Mucosa of gallbladder (tissue), 1 donor: ENCODE data around the gene NEGR1. TPM values are rescaled to one million over a fixed set of nuclear protein-coding genes. Genes with fewer than 3 reads are reported as not detected.

Experiments
- DNase-seq: peaks from one replicate; pipeline ENCODE4 v3.0.0-alpha.2; 2020; ENCODE audit warnings: low spot score
- total RNA-seq: library from RNA; stranded (reverse); gene quantifications from one replicate; pipeline ENCODE4 v1.2.1, GENCODE V29; 2021
- donor health status: DM: no; HTN: no; CAD: no.

The NEGR1 gene
- total RNA-seq, 1 donor from 2014 or later, result 26.9 TPM

GRCh38 chr1:72023063-72023930, 259.0 kb downstream of the NEGR1 start:
- no peak for DNase-seq

- DNase-seq, result no peak
Observed at GRCh38 chr1:72018562-72018961, 263.8 kb downstream of the NEGR1 start.

DNA sequence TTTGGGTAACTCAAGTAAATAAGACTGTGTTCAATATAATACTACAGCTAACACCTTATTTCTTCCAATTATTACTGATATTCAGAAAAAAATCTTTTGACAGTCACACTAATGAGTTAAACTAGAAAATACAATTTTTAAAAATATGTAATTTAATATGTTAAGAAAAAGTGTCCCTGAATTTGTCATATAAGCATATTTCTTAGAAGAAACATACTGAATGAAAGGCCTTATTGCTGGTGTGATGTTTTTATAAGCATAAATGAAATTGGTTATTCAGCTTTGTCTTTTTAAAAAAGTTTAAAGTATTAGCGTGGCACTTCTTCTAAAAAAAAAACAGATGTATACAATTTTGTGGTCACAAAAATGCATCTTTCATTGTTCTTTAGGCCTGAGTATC, 267.3 kb downstream of the NEGR1 start:
- no peak for DNase-seq

DNA sequence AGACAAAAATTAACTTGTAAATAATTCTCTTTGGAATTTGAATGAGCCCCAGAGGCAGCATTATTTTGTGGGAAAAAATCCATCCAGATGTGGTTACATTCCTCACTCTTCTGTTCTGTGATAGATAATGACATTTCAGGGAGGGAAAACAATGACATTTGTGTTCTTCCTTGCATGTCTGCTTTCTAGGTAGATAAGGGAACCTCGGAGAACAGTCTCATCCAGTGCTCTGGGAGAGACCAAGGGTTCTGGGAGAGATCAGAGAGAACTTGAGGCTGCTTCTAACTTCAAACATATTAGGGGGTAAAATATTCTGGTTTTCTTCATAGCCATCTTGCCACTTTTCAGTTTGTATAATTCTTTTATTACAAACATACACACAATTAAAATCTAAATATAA, 269.2 kb downstream of the NEGR1 start:
- no peak for DNase-seq

GRCh38 chr1:72011721-72012120, 270.6 kb downstream of the NEGR1 start:
- no peak for DNase-seq

- DNase-seq, result no peak
Observed at GRCh38 chr1:72010094-72010431, 272.3 kb downstream of the NEGR1 start.

DNA sequence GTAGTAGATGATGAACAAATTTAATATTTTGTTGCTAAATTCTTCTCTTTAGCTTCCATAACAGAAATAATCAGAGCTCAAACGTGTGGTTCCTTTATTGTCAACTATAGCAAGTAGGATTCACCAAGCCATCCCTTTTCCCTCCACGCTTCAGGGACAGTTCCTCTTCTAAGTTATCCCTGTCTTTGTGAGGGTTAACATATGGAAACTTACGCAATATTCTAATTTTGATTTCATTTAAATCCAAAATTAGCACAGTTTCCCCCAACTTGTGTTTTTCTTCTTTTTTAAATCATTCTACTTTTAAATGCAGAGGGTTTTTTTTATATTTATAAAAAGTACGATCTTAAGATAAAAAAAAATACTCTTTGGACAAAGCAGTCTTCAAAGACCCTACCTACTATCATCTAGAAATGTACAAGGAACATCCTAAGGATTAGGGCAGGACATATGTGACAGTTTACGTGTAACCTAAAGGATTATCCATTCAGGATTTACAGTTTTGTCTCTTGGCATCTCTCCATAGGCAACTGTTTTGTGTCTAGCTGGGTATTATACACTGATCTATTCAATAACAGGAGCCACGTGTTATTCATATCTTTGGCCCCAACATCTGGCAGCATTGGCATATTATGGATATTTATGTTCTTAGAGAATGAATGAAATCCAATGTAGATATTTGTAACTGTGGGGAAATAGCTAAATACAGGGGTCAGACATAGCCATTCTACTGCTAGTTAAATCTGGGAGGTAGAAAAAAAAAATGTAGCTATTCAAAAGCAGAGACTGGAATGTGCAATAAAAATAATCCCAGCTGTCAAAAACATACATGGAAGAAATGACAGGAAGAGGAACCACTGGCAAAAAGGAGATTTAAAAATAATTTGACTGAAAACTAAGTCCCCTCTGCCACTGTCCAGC, 272.9 kb downstream of the NEGR1 start:
- no peak for DNase-seq

GRCh38 chr1:72007312-72007711, 275.0 kb downstream of the NEGR1 start:
- DNase-seq, result no peak

DNA sequence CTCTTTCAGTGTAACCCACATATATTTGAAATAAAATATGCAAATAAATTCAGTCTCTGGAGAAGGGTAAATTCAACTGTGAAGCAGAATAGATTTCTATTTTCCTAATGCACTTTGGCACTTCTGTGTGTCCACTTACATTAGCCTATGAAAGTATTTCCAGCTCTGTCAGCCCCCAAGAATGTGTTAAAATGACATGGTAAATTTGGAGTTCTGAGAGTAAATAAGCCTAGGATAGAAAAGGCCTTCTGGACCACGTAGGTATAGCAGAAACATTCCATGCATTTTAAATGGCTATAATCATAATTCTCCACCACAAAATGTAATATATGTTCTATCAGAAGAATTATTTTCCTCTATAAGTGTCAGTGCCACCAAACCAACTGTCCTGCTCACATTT, 276.2 kb downstream of the NEGR1 start:
- DNase-seq, result no peak

DNA sequence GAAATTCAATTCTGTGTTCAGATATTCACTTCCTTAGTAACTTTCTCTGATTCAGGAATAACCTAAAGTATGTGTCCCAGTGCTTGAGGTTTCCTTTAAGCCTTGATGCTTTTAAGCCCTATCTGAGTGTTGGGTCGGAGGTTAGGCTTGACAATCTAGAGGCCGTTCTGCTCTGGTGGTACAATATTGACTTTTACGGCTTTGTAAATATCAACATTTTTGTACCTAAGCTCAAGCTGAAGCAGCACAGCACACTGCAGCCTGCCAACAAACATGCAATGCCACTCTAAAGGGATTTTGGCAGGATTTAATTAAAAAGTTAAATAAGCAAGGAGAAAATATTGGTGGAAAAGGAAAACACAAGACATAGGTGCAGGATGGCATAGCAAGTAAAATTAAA, 279.2 kb downstream of the NEGR1 start:
- no peak for DNase-seq

- no peak for DNase-seq
Observed at GRCh38 chr1:72000809-72001208, 281.5 kb downstream of the NEGR1 start.

DNA sequence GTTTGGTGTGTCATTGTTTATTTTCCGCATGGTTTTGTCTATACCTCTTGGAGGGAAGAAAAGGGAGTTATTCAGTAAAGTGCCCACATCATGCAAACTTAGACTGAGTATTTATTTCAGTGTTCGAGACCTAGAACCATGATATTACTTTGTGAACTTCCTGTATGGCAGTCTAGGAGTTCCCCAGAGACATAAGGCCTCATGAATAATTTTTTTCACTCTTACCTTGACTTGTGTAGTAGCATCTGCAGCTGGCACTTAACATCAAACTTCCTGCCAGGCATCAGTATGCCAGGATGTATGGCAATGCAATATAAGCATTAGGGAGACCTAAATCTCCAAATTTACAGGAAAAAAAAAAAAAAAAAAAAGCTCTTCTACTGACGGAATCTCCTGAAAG, 287.7 kb downstream of the NEGR1 start:
- no peak for DNase-seq

- no peak for DNase-seq
Observed at GRCh38 chr1:71987181-71987580, 295.2 kb downstream of the NEGR1 start.

DNA sequence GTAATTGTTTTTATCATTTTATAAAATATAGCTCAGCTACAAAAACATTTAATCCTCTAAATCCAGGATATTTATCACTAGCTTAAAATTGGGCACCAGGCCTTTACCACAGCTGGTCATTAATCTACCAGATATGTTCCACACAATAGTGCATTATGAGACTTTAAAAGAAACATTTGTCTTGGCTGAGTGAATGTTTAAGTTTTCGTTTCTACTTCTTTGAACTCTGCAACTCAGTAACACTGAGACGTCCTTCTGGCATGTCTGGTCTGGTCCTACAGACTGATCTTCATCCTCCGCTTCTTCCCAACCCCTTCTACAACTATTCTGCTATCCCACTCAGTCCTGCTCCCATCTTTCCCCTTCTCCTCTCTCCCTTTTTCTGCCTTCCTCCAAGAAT, 296.2 kb downstream of the NEGR1 start:
- DNase-seq, result no peak

DNA sequence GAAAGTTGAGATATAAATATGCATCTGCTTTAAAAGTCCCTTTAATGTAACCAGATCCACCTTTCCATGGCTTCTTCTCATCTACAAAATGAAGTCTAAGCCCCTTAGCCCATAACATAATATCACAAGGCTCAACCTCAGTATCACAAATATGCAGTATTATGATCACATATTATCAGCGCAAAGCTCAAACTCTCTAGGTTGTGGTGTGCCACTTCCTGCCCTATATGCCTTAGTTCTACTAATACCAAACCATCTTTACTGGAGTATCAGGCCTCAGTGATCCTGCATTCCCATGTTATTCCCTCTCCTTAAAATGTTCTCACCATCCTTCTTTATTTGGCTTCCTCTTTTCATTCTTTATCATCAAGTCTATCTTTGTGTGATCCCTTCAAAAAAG, 301.8 kb downstream of the NEGR1 start:
- no peak for DNase-seq

DNA sequence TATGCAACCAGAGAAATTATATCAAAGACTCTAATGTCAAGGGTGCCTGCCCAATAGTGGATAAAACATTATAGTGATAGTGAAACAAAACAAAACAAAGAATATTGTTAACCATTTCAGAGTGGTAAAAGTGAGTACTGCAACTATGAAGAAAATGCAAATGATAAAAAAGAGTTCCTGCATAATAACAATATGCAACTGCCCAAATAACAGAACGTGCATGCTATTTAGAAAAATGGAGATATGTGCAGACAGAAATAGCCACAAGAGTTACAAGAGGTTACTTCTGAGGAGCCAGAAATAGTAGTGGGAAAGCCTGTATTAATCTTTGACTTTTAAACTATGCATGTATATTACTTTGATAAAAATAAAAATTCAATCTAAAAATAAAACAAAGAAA, 302.5 kb downstream of the NEGR1 start:
- no peak for DNase-seq

DNA sequence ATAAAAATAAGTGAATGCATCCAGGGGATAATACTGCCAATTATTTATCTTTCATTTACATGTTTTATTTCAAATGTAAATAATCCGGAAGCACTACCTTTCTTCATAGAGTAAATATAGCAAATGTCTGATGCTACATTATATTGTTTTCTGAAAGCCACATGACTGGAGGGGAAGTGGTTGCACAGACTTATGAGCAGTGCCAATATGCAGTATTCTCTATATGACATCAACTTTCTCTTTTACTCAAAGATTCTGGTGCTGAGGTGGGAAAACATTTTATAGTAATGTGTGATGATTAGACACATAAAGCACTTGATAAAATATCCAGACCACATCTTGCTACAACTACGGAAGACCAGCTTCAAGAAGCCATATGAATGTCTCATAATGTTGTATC, 314.7 kb downstream of the NEGR1 start:
- no peak for DNase-seq

DNA sequence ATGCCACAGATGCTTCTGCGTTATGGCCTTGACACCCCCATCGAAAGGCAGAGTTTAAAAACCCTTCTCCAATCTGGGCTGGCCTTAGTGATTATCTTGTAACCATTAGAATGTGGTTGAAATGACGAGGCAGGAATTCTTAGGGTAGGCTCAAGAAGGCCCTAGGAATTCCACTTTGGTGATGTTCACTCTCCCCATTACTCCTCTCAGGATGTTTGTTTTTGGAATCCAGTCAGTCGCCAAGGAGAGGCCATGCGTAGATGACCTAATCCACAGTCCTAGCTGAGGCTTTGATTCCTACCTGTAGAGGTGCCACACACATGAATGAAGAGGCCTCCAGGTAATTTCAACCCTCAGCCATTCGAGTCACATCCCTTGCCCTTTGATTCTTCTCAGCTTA, 318.2 kb downstream of the NEGR1 start:
- no peak for DNase-seq

DNA sequence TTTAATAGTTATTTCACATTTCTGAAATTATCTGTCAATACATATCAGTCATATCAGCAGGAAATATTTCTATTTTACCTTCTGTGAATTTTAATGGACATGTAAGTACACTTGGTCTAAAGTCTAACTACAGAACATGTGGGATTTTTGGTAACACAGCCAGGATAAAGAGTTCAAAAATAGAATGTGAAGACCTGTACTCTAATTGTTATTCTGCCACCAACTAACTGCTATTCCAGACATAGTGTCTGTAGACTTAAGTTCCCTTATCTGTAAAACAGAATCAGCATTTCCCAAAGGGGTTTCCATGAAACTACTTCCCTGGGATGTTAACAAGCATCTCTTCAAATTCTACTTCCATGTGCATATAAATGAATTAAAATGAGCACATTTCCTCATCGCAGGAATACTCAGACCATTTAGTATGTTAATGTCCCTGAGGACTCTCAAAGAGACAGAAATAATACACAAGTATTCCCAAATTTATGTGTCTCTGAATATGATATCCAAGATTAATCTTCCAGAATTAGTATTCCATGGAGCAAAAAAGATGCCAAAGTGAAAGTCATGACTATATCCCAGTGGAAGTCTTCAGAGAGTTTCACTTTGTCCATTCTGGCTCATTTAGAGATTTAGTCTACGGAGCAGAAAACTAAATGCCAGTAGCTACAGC, 325.6 kb downstream of the NEGR1 start:
- no peak for DNase-seq

DNA sequence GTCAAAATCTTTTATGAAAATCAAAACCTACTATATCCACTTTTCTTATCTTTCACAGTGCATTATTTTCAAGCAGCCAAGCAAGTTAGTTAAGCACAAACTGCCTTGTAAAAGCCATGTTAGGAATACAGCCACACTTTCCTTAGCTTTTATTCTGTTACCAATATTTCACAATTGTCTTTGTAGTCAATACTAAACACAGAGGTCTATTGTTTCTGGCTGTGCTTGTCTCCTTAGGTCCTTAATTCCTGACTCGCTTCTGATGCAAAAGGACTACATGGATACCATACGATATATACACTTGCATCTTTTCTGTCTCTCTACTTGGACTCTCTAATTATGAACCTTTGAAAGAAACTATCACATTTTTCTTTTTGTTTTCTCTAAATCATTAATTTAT, 331.8 kb downstream of the NEGR1 start:
- no peak for DNase-seq

GRCh38 chr1:71949681-71950080, 332.7 kb downstream of the NEGR1 start:
- no peak for DNase-seq

GRCh38 chr1:71948561-71948960, 333.8 kb downstream of the NEGR1 start:
- no peak for DNase-seq
